PC-3 (cell line): ENCODE data around the gene HID1. TPM values are rescaled to one million over a fixed set of nuclear protein-coding genes. Genes with fewer than 3 reads are reported as not detected.
"Not testable (repeated sequence)": the region's sequence is repeated elsewhere in the genome, so short reads cannot be mapped to it uniquely, and the experiment has no call there.

Experiments
- ATAC-seq: fragments of 200-7000 bp; cut with Tn5 transposase; 2 replicates; pipeline ENCODE4 v1.9.1; 2020; ENCODE audit warnings: mild to moderate bottlenecking, moderate library complexity
- BruUV-seq: library from RNA; stranded (reverse); fragments of 400-500 nt; replicated peaks from 2 replicates; lab custom pipeline; 2021; lab: Mats Ljungman, UMichigan
- CTCF ChIA-PET: fragments of 300-600 bp; sonication (Branson Sonifier 250); formaldehyde crosslinking; loops from one replicate; lab custom pipeline; 2022; ENCODE audit warnings: antibody characterized with exemption; lab: Charles Lee
- POLR2A ChIA-PET: fragments of 300-600 bp; sonication (Branson Sonifier 250); formaldehyde crosslinking; loops from one replicate; lab custom pipeline; 2022; ENCODE audit warnings: antibody characterized with exemption; ENCODE audit not compliant: unreplicated experiment; lab: Charles Lee
- DNase-seq: peaks from one replicate; pipeline ENCODE4 v3.0.0-alpha.2; 2015
- H2AFZ ChIP-seq: fragments of 300-600 bp; sonication (generic); 2 replicates; pipeline ENCODE4 v1.6.0; 2016; ENCODE audit warnings: antibody characterized with exemption, low read length
- H3F3A ChIP-seq: fragments of 300-600 bp; sonication (generic); one replicate; pipeline ENCODE4 v1.6.0; 2017; ENCODE audit warnings: antibody characterized with exemption, low read length, control low read depth, mild to moderate bottlenecking; ENCODE audit not compliant: unreplicated experiment
- H3K27ac ChIP-seq: fragments of 300-600 bp; sonication (generic); 2 replicates; pipeline ENCODE4 v1.5.1; 2016; ENCODE audit warnings: mild to moderate bottlenecking, low read length
- H3K27me3 ChIP-seq: fragments of 300-600 bp; sonication (generic); 2 replicates; pipeline ENCODE4 v1.6.1; 2016; ENCODE audit warnings: low read length, mixed read lengths
- H3K36me3 ChIP-seq: fragments of 300-600 bp; sonication (generic); 2 replicates; pipeline ENCODE4 v1.6.1; 2016; ENCODE audit warnings: low read depth, mixed run types, low read length, mixed read lengths
- H3K4me1 ChIP-seq: fragments of 300-600 bp; sonication (generic); 2 replicates; pipeline ENCODE4 v1.5.1; 2016; ENCODE audit warnings: low read length; ENCODE audit not compliant: insufficient read depth
- H3K4me2 ChIP-seq: fragments of 300-600 bp; sonication (generic); 2 replicates; pipeline ENCODE4 v1.6.0; 2016; ENCODE audit warnings: low read length
- H3K4me3 ChIP-seq: fragments of 300-600 bp; sonication (generic); 2 replicates; pipeline ENCODE4 v1.5.1; 2016; ENCODE audit warnings: mild to moderate bottlenecking, low read length, mixed read lengths
- H3K79me2 ChIP-seq: fragments of 300-600 bp; sonication (generic); 2 replicates; pipeline ENCODE4 v1.6.1; 2017; ENCODE audit warnings: low read length, mixed read lengths
- H3K9ac ChIP-seq: fragments of 300-600 bp; sonication (generic); 2 replicates; pipeline ENCODE4 v1.6.0; 2016; ENCODE audit warnings: mild to moderate bottlenecking, low read length
- H3K9me2 ChIP-seq: fragments of 300-600 bp; sonication (generic); replicated peaks from 2 replicates; pipeline ENCODE4 v1.6.1; 2016; ENCODE audit warnings: mixed run types, low read length, mixed read lengths
- H3K9me3 ChIP-seq: fragments of 300-600 bp; sonication (generic); 2 replicates; pipeline ENCODE4 v1.6.1; 2016; ENCODE audit warnings: low read length, mixed read lengths
- H4K20me1 ChIP-seq: fragments of 300-600 bp; sonication (generic); 2 replicates; pipeline ENCODE4 v1.6.1; 2016; ENCODE audit warnings: low read length, mixed read lengths
- CTCF ChIP-seq: fragments of 300-600 bp; sonication (generic); conservative IDR thresholded peaks from 2 replicates; pipeline ENCODE4 v1.5.1; 2017; ENCODE audit warnings: antibody characterized with exemption, low read depth, mild to moderate bottlenecking, low read length
- EZH2 ChIP-seq: fragments of 300-600 bp; sonication (generic); IDR thresholded peaks from one replicate; pipeline ENCODE4 v1.6.1; 2017; ENCODE audit warnings: antibody characterized with exemption, mild to moderate bottlenecking, low read length; ENCODE audit not compliant: unreplicated experiment
- EZH2phosphoT487 ChIP-seq: fragments of 300-600 bp; sonication (generic); IDR thresholded peaks from 2 replicates; pipeline ENCODE4 v1.6.1; 2018; ENCODE audit warnings: mild to moderate bottlenecking, antibody characterized with exemption, low read length, borderline replicate concordance
- intact Hi-C: fragments of 100-400 bp; cut with micrococcal nuclease; formaldehyde crosslinking; loops from 2 replicates; pipeline ENCODE4 v1.9.0; 2023
- total RNA-seq: library from RNA; depleted of rRNA; stranded (reverse); fragments of >200 nt; gene quantifications from 2 replicates; pipeline ENCODE4 v1.2.3, GENCODE V29; 2014

The HID1 gene
- total RNA-seq, 1 experiment from 2014 or later = 40.6 TPM

DNA sequence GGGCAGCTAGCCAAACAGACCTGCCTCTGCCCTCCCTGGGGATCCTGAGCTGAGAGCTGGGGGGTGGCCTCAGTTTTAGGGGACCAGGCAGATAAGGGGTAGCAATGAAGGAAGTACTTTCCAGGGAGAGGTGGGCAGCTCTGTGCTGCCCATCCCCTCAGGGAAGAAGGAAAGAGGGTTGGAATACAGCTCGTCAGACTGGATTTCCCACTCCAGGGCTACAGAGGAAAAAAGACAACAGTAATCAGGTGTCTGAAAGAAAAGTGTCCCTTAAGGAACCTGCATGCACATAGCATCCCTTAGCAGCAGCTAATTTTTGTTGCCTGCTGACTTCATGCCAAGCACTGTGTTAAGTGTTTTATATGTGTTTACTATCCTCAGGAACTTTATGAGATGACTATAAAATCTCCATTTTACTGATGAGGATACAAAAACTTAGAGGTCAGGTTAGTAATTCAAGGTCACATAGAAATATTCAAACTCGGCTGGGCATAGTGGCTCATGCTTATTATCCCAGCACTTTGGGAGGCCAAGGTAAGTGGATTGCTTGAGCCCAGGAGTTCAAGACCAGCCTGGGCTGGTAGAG, 36.7 kb upstream of the HID1 start:
- Histone ChIP-seq H3K27ac (no peak overlapping the region), H3K36me3 (no peaks in the 10 kb centered on the region; the same call in 1 of the 2 replicates), H3K27me3 (no peaks in the 10 kb centered on the region), H2AFZ (no peak overlapping the region), H3F3A (peaks cover 4% of the 10 kb centered on the region), H3K9me2 (no peaks in the 10 kb centered on the region), H3K4me1 (peaks cover 30% of the 10 kb centered on the region), H3K4me2 (0 out of 2 replicates have a peak overlapping the region, but pooled peaks have one; percentile 20), H3K79me2 (peaks cover 15% of the 10 kb centered on the region), H3K9ac (no peak overlapping the region), H4K20me1 (no peaks in the 10 kb centered on the region), H3K4me3 (no peak overlapping the region), H3K9me3 (no peaks in the 10 kb centered on the region)
- DNase-seq = peak; percentile 46
- TF ChIP-seq CTCF = no peak
- no peak for TF ChIP-seq EZH2phosphoT487
- no peak for TF ChIP-seq EZH2
- peak; percentile 7 for ATAC-seq
- ChIA-PET CTCF (interaction anchor here (0.7 to 1.2 kb wide), 2 partner anchors 47 to 192 kb away, joined by 3 read pairs; no protein-coding TSS in a partner anchor), POLR2A (interaction anchor here (0.6 kb wide), 1 partner anchor 32 kb away, joined by 3 read pairs; no protein-coding TSS in a partner anchor)
- BruUV-seq = no TSS peak
- intact Hi-C loops = loop anchor here (1.0 kb wide), 1 partner anchor 21 kb away; no protein-coding TSS in a partner anchor

- ATAC-seq (no peak), DNase-seq (no peak)
- no peak overlapping the region for H3K27ac ChIP-seq
- H3K9ac ChIP-seq = no peak overlapping the region
- H3K4me3 ChIP-seq = no peak overlapping the region
- H2AFZ ChIP-seq = no peak overlapping the region
- no peak overlapping the region for H3K4me2 ChIP-seq
- peaks cover 8% of the 10 kb centered on the region for H3K79me2 ChIP-seq
- no peaks in the 10 kb centered on the region; the same call in 1 of the 2 replicates for H3K36me3 ChIP-seq
- BruUV-seq = no TSS peak
- H3K9me3 ChIP-seq = no peaks in the 10 kb centered on the region
- ChIA-PET CTCF (no interaction called here), POLR2A (no interaction called here)
- H3K27me3 ChIP-seq = no peaks in the 10 kb centered on the region
- peaks cover 4% of the 10 kb centered on the region for H3F3A ChIP-seq
- intact Hi-C loops = no loop called here
- H3K9me2 ChIP-seq = no peaks in the 10 kb centered on the region
- H3K4me1 ChIP-seq = peaks cover 24% of the 10 kb centered on the region
- no peaks in the 10 kb centered on the region for H4K20me1 ChIP-seq
- TF ChIP-seq EZH2phosphoT487 (no peak), CTCF (no peak), EZH2 (no peak)
Observed at GRCh38 chr17:75008373-75008772, 35.8 kb upstream of the HID1 start.

DNA sequence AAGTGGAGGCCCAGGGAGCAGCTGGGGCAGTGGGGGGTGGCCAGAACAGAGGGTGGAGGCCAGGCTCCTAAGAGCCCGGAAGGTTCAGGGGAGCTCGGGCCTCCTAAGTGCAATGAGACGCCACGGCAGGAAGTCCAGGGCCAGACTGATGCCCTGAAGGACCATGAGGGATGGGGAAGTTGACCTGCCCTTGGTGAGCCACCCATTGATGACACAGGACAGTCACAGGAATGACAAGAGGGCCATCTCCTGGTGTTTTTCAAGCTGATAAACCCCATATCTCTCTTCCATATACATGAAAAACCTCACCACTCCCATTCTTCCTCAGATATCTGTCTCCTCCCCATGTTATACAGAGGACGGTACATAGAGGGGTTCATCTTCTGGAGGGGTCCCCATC, 34.1 kb upstream of the HID1 start:
- DNase-seq = peak; percentile 26
- ChIA-PET POLR2A (interaction anchor here (0.6 kb wide), 1 partner anchor 17 kb away, joined by 3 read pairs; no protein-coding TSS in a partner anchor), CTCF (interaction anchor here (1.1 to 1.5 kb wide), 2 partner anchors 19 to 45 kb away, joined by 4 to 5 read pairs; no protein-coding TSS in a partner anchor)
- H3K4me1 ChIP-seq = peaks cover 15% of the 10 kb centered on the region
- intact Hi-C loops = loop anchor here (1.0 kb wide), 1 partner anchor 45 kb away; no protein-coding TSS in a partner anchor
- no peak overlapping the region for H3K4me3 ChIP-seq
- H3K9me2 ChIP-seq = no peaks in the 10 kb centered on the region
- ATAC-seq = no peak
- TF ChIP-seq EZH2phosphoT487 = no peak
- TF ChIP-seq CTCF = 0 out of 2 replicates have a peak, but pooled peaks have one; percentile 24
- TF ChIP-seq EZH2 = no peak
- no peaks in the 10 kb centered on the region for H4K20me1 ChIP-seq
- no peak overlapping the region for H2AFZ ChIP-seq
- H3K4me2 ChIP-seq = no peak overlapping the region
- H3K79me2 ChIP-seq = no peaks in the 10 kb centered on the region
- no peak overlapping the region for H3K9ac ChIP-seq
- H3K27ac ChIP-seq = no peak overlapping the region
- H3F3A ChIP-seq = peaks cover 3% of the 10 kb centered on the region
- H3K9me3 ChIP-seq = no peaks in the 10 kb centered on the region
- H3K27me3 ChIP-seq = no peaks in the 10 kb centered on the region
- BruUV-seq = no TSS peak
- peaks cover 3% of the 10 kb centered on the region; the same call in 1 of the 2 replicates for H3K36me3 ChIP-seq

DNA sequence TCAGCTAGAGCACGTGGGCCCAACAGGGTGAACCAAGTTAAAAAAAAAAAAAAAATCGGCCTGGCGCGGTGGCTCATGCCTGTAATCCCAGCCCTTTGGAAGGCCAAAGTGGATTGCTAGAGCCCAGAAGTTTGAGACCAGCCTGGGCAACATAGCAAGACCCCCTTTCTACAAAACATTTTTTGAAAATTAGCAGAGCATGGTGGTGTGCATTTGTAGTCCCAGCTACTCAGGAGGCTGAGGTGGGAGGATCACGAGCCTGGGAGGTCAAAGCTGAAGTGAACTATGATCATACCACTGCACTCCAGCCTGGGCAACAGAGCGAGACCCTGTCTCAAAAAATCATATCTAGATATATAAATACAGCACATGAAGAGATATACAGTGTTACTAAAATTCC, 33.5 kb upstream of the HID1 start:
- CTCF ChIA-PET = interaction anchor here (1.1 to 1.5 kb wide), 2 partner anchors 18 to 44 kb away, joined by 4 to 5 read pairs; no protein-coding TSS in a partner anchor
- H3K4me1 ChIP-seq, H3K9me3 ChIP-seq, H3K9me2 ChIP-seq, POLR2A ChIA-PET, BruUV-seq, H3K27ac ChIP-seq, ATAC-seq, H3K9ac ChIP-seq, H3K4me3 ChIP-seq, H4K20me1 ChIP-seq, H2AFZ ChIP-seq, DNase-seq, H3F3A ChIP-seq, H3K36me3 ChIP-seq, H3K4me2 ChIP-seq, H3K79me2 ChIP-seq, H3K27me3 ChIP-seq: not testable (repeated sequence)
- intact Hi-C loops = loop anchor here (1.0 kb wide), 1 partner anchor 45 kb away; no protein-coding TSS in a partner anchor
